ENCODE results near the gene PAX2. TPM values are rescaled to one million over a fixed set of nuclear protein-coding genes. Genes with fewer than 3 reads are reported as not detected.

The PAX2 gene
- total RNA-seq, 1 donor from 2014 or later: 0.34 TPM

- Mint-ChIP-seq H3K9me3 (peaks cover 2% of the 10 kb centered on the region), H3K27ac (no peak overlapping the region), H3K4me1 (peaks cover 50% of the 10 kb centered on the region), H3K27me3 (ENCODE audit: insufficient read depth, low read depth) (peaks cover 96% of the 10 kb centered on the region), H3K36me3 (no peaks in the 10 kb centered on the region), H3K4me3 (peak overlapping the region; percentile 65)
- Histone ChIP-seq H3F3A (ENCODE audit: low read depth) (peaks cover 39% of the 10 kb centered on the region), H3K79me2 (ENCODE audit: low read depth) (no peaks in the 10 kb centered on the region), H3K4me3 (no peak overlapping the region), H3K9me3 (ENCODE audit: low read depth) (no peaks in the 10 kb centered on the region), H3K36me3 (no peaks in the 10 kb centered on the region), H3K4me1 (peaks cover 30% of the 10 kb centered on the region), H3K4me2 (peak overlapping the region; percentile 64), H3K9ac (no peak overlapping the region), H4K20me1 (ENCODE audit: low read depth) (peaks cover 98% of the 10 kb centered on the region), H2AFZ (replicated peaks) (no peak overlapping the region), H3K27ac (no peak overlapping the region), H3K27me3 (peaks cover 100% of the 10 kb centered on the region)
- TF ChIP-seq EZH2 (IDR thresholded peaks at IDR 0.05) (no peak), EZH2phosphoT487 (IDR thresholded peaks at IDR 0.05) (no peak), CTCF (IDR thresholded peaks at IDR 0.05) (no peak)
- DNase-seq (ENCODE audit: low spot score): no peak
These were observed 8.5 kb upstream of the PAX2 start for GRCh38 chr10:100736809-100737354.

GRCh38 chr10:100737355-100738054 lies 7.9 kb upstream of the PAX2 start:
- H3K36me3 ChIP-seq: no peaks in the 10 kb centered on the region
- peak overlapping the region; percentile 19 for H3K4me3 ChIP-seq
- H3K9ac ChIP-seq: no peak overlapping the region
- Mint-ChIP-seq H3K4me1 (peaks cover 47% of the 10 kb centered on the region), H3K9me3 (peaks cover 2% of the 10 kb centered on the region), H3K4me3 (peak overlapping the region; percentile 66), H3K27me3 (ENCODE audit: insufficient read depth, low read depth) (peaks cover 95% of the 10 kb centered on the region), H3K27ac (no peak overlapping the region), H3K36me3 (no peaks in the 10 kb centered on the region)
- peaks cover 98% of the 10 kb centered on the region for H4K20me1 ChIP-seq (ENCODE audit: low read depth)
- no peaks in the 10 kb centered on the region for H3K79me2 ChIP-seq (ENCODE audit: low read depth)
- H3K4me1 ChIP-seq: peaks cover 37% of the 10 kb centered on the region
- no peak overlapping the region for H2AFZ ChIP-seq (replicated peaks)
- no peaks in the 10 kb centered on the region for H3K9me3 ChIP-seq (ENCODE audit: low read depth)
- TF ChIP-seq EZH2 (IDR thresholded peaks at IDR 0.05) (peak; percentile 98), EZH2phosphoT487 (IDR thresholded peaks at IDR 0.05) (peak; percentile 99), CTCF (IDR thresholded peaks at IDR 0.05) (no peak)
- peak overlapping the region; percentile 64 for H3K4me2 ChIP-seq
- H3K27me3 ChIP-seq: peaks cover 100% of the 10 kb centered on the region
- peaks cover 45% of the 10 kb centered on the region for H3F3A ChIP-seq (ENCODE audit: low read depth)
- peak; percentile 56 for DNase-seq (ENCODE audit: low spot score)
- H3K27ac ChIP-seq: no peak overlapping the region

- H3F3A ChIP-seq (ENCODE audit: low read depth): peaks cover 51% of the 10 kb centered on the region
- no peaks in the 10 kb centered on the region for H3K36me3 ChIP-seq
- no peak overlapping the region for H3K4me2 ChIP-seq
- Mint-ChIP-seq H3K9me3 (peaks cover 2% of the 10 kb centered on the region), H3K4me3 (peak overlapping the region; percentile 78), H3K36me3 (no peaks in the 10 kb centered on the region), H3K27ac (peak overlapping the region; percentile 3), H3K4me1 (peaks cover 48% of the 10 kb centered on the region), H3K27me3 (ENCODE audit: insufficient read depth, low read depth) (peaks cover 95% of the 10 kb centered on the region)
- H3K27ac ChIP-seq: no peak overlapping the region
- no peaks in the 10 kb centered on the region for H3K79me2 ChIP-seq (ENCODE audit: low read depth)
- no peak overlapping the region for H2AFZ ChIP-seq (replicated peaks)
- H3K27me3 ChIP-seq: peaks cover 100% of the 10 kb centered on the region
- no peak overlapping the region for H3K9ac ChIP-seq
- H3K4me1 ChIP-seq: peaks cover 42% of the 10 kb centered on the region
- no peak for DNase-seq (ENCODE audit: low spot score)
- no peaks in the 10 kb centered on the region for H3K9me3 ChIP-seq (ENCODE audit: low read depth)
- H3K4me3 ChIP-seq: peak overlapping the region; percentile 19
- no peak for TF ChIP-seq EZH2 (IDR thresholded peaks at IDR 0.05)
- peak; percentile 79 for TF ChIP-seq EZH2phosphoT487 (IDR thresholded peaks at IDR 0.05)
- no peak for TF ChIP-seq CTCF (IDR thresholded peaks at IDR 0.05)
- H4K20me1 ChIP-seq (ENCODE audit: low read depth): peaks cover 98% of the 10 kb centered on the region
These were observed 7.1 kb upstream of the PAX2 start for GRCh38 chr10:100738055-100738827.
